Measurements from ENCODE around the gene VAPB. TPM values are rescaled to one million over a fixed set of nuclear protein-coding genes. Genes with fewer than 3 reads are reported as not detected.

VAPB gene
- total RNA-seq, 1 donor from 2014 or later = 53.8 TPM

DNA sequence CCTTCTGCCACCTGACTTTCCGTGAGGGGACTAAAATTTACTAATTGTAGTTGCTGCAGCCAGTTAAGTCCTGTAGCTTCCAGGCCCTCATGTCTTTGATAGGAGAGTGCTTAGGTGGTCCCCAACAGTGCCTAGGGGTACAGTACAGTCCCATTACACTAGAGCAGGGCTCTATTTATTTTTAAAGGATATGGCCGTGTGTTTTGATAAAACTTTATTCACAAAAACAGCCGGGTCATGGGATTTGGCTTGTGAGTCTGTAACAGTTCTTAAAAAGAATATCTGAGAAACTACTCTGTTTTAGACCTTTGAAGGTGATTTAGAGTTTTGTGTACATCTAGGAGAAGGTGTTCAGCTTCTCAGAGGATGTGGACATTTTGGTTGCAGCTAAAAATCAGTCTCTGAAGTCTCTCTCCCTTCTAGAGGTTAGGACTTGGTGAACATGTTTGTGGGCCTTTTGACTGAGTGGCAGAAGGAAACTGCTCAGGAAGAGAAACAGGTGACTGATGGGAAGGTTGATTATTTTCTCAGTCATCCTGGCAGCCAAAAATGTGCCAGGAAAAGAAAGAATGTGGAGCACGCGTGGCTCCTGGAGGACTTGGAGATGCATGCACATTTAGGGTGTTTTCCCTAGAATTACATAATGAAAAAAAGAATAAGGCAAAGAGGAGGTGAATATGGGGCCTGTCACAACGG is 57.4 kb downstream of the VAPB start:
- TF ChIP-seq, protein P1, sequence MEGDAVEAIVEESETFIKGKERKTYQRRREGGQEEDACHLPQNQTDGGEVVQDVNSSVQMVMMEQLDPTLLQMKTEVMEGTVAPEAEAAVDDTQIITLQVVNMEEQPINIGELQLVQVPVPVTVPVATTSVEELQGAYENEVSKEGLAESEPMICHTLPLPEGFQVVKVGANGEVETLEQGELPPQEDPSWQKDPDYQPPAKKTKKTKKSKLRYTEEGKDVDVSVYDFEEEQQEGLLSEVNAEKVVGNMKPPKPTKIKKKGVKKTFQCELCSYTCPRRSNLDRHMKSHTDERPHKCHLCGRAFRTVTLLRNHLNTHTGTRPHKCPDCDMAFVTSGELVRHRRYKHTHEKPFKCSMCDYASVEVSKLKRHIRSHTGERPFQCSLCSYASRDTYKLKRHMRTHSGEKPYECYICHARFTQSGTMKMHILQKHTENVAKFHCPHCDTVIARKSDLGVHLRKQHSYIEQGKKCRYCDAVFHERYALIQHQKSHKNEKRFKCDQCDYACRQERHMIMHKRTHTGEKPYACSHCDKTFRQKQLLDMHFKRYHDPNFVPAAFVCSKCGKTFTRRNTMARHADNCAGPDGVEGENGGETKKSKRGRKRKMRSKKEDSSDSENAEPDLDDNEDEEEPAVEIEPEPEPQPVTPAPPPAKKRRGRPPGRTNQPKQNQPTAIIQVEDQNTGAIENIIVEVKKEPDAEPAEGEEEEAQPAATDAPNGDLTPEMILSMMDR (IDR thresholded peaks at IDR 0.05; ENCODE audit: unreplicated experiment) = no peak
- Mint-ChIP-seq H3K9me3 (ENCODE audit: low read depth) (no peaks in the 10 kb centered on the region), H3K36me3 (ENCODE audit: insufficient read depth) (peaks cover 6% of the 10 kb centered on the region), H3K4me1 (ENCODE audit: low read depth) (no peaks in the 10 kb centered on the region), H3K27ac (peak overlapping the region; percentile 18), H3K4me3 (ENCODE audit: low read depth) (no peak overlapping the region), H3K27me3 (no peaks in the 10 kb centered on the region)
- no peak for DNase-seq (ENCODE audit: low spot score, unreplicated experiment)

DNA sequence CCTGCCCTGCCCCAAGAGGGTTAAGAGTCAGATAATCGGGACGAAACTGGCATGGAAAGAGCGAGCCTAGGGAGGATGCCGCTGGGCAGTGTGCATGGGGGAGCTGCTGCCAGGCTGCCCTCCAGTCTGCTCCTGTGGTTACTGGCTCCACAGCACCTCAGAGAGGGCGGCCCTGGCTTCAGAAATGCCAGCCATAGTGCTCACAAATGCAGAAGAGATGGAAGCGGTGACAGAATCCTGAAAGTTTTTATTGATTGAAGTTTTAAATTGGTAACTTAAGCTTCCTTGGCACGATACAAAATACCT is 57.9 kb downstream of the VAPB start:
- Mint-ChIP-seq H3K36me3 (ENCODE audit: insufficient read depth) (peaks cover 6% of the 10 kb centered on the region), H3K27me3 (no peaks in the 10 kb centered on the region), H3K27ac (peak overlapping the region; percentile 18), H3K9me3 (ENCODE audit: low read depth) (no peaks in the 10 kb centered on the region), H3K4me1 (ENCODE audit: low read depth) (no peaks in the 10 kb centered on the region), H3K4me3 (ENCODE audit: low read depth) (no peak overlapping the region)
- no peak for DNase-seq (ENCODE audit: low spot score, unreplicated experiment)
- TF ChIP-seq, protein P1 (IDR thresholded peaks at IDR 0.05; ENCODE audit: unreplicated experiment) = no peak

DNA sequence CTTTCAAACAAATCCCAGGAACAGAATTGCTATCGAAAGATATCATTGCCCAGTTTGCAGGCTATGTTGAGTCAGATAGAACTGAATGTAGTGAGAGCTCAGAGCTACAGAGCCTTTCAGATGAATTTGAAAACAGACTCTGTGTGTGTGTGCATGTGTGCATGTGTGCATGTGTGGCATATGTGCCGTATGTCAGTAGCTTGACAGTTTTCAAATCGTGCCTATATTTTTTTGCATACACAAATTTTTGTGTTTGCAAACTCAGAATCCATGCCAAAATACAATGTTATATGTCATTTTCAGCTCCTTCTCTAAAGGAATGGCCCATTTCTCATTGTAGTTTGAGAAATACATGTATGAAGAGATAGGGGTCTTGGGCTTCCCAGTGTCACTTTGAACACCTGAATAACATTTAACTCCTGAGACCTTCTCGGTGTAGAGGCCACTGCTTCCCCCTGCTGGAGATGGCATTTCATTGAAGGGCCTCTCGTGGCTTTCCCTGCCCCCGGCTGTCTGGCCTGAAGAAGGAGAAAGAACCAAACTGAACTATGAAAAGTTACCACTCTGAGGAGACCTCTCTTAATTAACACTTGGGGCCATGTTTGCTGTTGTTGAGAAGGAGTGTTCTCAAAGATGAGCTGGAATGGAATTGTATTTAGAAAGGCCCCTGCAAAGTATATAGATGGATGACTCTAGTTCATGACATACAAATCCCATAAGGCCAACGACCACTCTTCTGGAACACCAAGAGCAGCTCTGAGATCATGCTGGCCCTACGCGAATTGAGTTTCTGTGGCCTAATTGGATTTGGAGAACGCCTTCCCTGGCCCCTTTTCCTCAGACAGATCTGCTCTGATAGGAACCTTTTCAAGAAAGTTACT is 58.7 kb downstream of the VAPB start:
- peak overlapping the region; percentile 31 for H3K27ac Mint-ChIP-seq
- DNase-seq (ENCODE audit: low spot score, unreplicated experiment) = peak; percentile 30
- TF ChIP-seq, protein P1 (IDR thresholded peaks at IDR 0.05; ENCODE audit: unreplicated experiment) = peak; percentile 69
- no peak overlapping the region for H3K4me3 Mint-ChIP-seq (ENCODE audit: low read depth)
- H3K27me3 Mint-ChIP-seq = no peaks in the 10 kb centered on the region
- H3K9me3 Mint-ChIP-seq (ENCODE audit: low read depth) = no peaks in the 10 kb centered on the region
- H3K36me3 Mint-ChIP-seq (ENCODE audit: insufficient read depth) = peaks cover 6% of the 10 kb centered on the region
- no peaks in the 10 kb centered on the region for H3K4me1 Mint-ChIP-seq (ENCODE audit: low read depth)

DNA sequence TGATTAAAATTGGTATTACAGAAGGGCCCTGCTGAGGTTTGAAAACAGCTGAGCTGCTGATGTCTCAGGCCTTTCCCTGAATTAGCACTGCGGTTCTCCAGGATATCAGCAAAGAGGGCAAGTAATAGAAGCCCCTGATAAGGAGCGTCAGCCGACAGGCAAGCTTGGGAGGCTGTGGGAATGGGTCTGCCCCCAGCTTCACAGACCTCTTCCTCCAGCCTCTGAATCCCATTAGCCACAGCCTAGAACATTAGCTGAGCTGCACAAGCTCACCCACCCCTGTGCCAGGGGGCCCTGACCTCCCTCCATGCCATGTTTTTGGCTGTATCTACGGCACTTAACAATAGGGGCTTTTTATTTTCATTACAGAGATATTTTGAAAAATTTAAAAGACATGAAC is 59.9 kb downstream of the VAPB start:
- Mint-ChIP-seq H3K9me3 (ENCODE audit: low read depth) (peaks cover 1% of the 10 kb centered on the region), H3K4me3 (ENCODE audit: low read depth) (no peak overlapping the region), H3K27ac (no peak overlapping the region), H3K4me1 (ENCODE audit: low read depth) (no peaks in the 10 kb centered on the region), H3K27me3 (no peaks in the 10 kb centered on the region), H3K36me3 (ENCODE audit: insufficient read depth) (peaks cover 5% of the 10 kb centered on the region)
- TF ChIP-seq, protein P1 (IDR thresholded peaks at IDR 0.05; ENCODE audit: unreplicated experiment) = no peak
- DNase-seq (ENCODE audit: low spot score, unreplicated experiment) = no peak

DNA sequence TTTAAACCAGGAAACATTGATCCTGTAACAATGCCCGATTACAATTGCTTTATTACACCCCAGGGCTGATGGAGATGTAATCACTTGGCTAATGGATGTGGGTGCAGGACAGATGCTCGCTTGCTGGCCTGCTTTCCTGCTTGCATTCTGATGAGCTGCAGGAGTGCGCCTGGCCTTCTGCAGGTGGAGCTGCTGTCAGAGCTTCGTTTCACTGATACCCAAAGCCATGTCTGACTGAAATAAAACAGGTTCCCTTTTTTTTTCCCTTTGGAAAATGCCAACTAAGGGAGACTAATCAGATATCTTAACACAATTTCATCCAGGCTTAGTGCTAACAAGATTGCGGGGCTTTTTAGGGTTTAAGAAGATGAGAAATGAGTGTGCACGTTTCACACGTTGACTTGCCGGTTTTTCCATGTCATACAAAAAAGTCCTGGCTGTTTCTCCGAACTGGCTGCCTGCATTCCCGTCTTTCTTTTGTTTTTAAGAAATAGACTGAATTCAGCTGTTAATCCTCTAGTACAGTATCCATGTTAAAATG is 60.7 kb downstream of the VAPB start:
- no peaks in the 10 kb centered on the region for H3K4me1 Mint-ChIP-seq (ENCODE audit: low read depth)
- H3K27me3 Mint-ChIP-seq = no peaks in the 10 kb centered on the region
- TF ChIP-seq, protein P1 (IDR thresholded peaks at IDR 0.05; ENCODE audit: unreplicated experiment) = no peak
- no peak overlapping the region for H3K4me3 Mint-ChIP-seq (ENCODE audit: low read depth)
- no peak overlapping the region for H3K27ac Mint-ChIP-seq
- peaks cover 9% of the 10 kb centered on the region for H3K9me3 Mint-ChIP-seq (ENCODE audit: low read depth)
- peaks cover 12% of the 10 kb centered on the region for H3K36me3 Mint-ChIP-seq (ENCODE audit: insufficient read depth)
- no peak for DNase-seq (ENCODE audit: low spot score, unreplicated experiment)

Data from progenitor cell of endocrine pancreas (in vitro differentiated cells).